Brain microvascular endothelial cell (primary cell): ENCODE measurements around the gene GRIK4.

Experiments used
- DNase-seq: peaks from one replicate; pipeline ENCODE4 v3.0.0-alpha.2; 2020
- H3K27ac ChIP-seq: fragments of 250-450 bp; sonication (Bioruptor Pico); 2 replicates; pipeline ENCODE4 v1.5.1; 2020; ENCODE audit warnings: mild to moderate bottlenecking, moderate library complexity
- H3K27me3 ChIP-seq: fragments of 250-450 bp; sonication (Bioruptor Pico); replicated peaks from 2 replicates; pipeline ENCODE4 v1.5.1; 2020; ENCODE audit warnings: mild to moderate bottlenecking
- H3K36me3 ChIP-seq: fragments of 250-450 bp; sonication (Bioruptor Pico); replicated peaks from 2 replicates; pipeline ENCODE4 v1.5.1; 2020; ENCODE audit warnings: mild to moderate bottlenecking
- H3K4me3 ChIP-seq: 2 replicates; pipeline ENCODE4 v1.5.1; 2011; ENCODE audit warnings: low read depth, mild to moderate bottlenecking, control low read depth, low read length, moderate library complexity
- in situ Hi-C: cut with HindIII; loops from 2 replicates; pipeline ENCODE4 v1.10.0; 2017; ENCODE audit warnings: low sequenced_read_pairs, low pct_ligation_motif_present
- TF ChIP-seq, protein P1 (sequence below): IDR thresholded peaks from 2 replicates; pipeline ENCODE4 v1.5.1; 2011; ENCODE audit warnings: low read depth, mild to moderate bottlenecking, moderate library complexity, low read length, control low read depth, inconsistent platforms; ENCODE audit errors: missing control alignments

The GRIK4 gene

DNA sequence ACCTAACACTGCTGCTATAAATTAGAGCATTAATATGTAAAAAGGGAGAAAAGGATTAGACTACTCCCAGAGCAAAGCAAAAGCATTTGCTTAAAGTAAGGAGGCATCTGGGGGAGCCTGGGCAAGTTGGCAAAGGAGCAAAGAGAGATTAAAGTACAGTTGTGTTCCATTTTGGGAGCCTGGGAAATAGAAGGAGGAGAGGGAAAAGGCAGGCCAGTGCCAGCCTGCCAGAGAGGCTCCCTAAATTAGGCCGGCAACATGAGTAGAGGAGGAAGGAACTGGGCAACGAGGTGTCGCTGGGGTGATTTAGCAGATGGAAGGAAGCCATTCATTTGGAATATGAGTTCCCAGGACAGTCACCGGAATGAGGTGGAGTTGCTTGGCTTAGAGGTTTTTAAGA lies 326.1 kb downstream of the GRIK4 start:
- Histone ChIP-seq H3K27me3 (no peaks in the 10 kb centered on the region), H3K36me3 (no peaks in the 10 kb centered on the region), H3K4me3 (no peak overlapping the region), H3K27ac (no peak overlapping the region)
- in situ Hi-C loops, result no loop called here
- TF ChIP-seq, protein P1, sequence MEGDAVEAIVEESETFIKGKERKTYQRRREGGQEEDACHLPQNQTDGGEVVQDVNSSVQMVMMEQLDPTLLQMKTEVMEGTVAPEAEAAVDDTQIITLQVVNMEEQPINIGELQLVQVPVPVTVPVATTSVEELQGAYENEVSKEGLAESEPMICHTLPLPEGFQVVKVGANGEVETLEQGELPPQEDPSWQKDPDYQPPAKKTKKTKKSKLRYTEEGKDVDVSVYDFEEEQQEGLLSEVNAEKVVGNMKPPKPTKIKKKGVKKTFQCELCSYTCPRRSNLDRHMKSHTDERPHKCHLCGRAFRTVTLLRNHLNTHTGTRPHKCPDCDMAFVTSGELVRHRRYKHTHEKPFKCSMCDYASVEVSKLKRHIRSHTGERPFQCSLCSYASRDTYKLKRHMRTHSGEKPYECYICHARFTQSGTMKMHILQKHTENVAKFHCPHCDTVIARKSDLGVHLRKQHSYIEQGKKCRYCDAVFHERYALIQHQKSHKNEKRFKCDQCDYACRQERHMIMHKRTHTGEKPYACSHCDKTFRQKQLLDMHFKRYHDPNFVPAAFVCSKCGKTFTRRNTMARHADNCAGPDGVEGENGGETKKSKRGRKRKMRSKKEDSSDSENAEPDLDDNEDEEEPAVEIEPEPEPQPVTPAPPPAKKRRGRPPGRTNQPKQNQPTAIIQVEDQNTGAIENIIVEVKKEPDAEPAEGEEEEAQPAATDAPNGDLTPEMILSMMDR, result no peak
- no peak for DNase-seq

DNA sequence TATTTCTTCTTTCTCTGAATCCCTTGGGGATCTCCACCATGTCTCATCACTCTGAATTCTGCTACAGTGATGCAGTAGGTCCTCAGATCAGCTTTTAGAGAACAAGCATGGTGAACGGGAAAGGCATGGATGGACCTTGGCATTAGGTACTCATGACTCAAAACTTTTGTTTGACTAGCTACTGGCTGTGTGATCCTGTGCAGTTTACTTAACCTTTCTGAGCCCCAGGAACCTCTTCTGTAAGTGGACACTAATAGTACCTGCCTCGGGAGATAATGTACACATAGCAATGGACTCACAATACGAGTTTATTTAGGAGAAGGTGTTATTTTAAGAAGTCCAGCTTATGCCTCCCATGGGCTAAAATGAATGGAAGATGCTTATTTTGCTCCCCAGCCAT lies 327.7 kb downstream of the GRIK4 start:
- Histone ChIP-seq H3K27ac (no peak overlapping the region), H3K36me3 (no peaks in the 10 kb centered on the region), H3K27me3 (no peaks in the 10 kb centered on the region), H3K4me3 (no peak overlapping the region)
- no peak for DNase-seq
- in situ Hi-C loops, result no loop called here
- TF ChIP-seq, protein P1, result no peak

DNA sequence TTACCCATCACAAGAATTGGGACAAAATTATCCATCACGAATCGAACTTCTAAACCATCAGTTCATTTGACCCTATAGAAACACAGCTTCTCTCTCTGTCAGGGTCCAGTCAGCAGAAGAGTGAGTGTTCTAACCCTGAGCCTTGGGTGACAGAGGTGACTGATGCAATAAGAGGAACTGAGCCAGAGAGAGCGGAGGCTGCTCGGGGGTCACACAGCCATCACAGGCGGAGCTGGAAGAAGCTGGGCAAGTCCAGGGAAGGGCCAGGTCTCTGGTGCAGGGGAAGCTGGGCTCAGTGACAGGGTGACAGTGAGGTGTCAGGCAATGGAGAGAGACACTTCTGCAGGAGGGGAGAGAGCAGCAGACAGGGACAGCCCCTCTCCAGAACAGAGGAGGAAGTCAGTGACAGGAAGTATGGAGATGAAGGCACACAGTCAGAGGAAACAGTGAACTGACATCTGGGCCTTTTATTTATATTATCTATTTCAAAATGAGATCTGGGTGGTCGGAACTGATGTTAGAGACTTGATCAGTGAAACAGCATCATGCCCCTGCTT lies 328.4 kb downstream of the GRIK4 start:
- no peak overlapping the region for H3K27ac ChIP-seq
- TF ChIP-seq, protein P1, result no peak
- DNase-seq, result no peak
- in situ Hi-C loops, result no loop called here
- no peaks in the 10 kb centered on the region for H3K27me3 ChIP-seq
- H3K4me3 ChIP-seq, result no peak overlapping the region
- no peaks in the 10 kb centered on the region for H3K36me3 ChIP-seq

DNA sequence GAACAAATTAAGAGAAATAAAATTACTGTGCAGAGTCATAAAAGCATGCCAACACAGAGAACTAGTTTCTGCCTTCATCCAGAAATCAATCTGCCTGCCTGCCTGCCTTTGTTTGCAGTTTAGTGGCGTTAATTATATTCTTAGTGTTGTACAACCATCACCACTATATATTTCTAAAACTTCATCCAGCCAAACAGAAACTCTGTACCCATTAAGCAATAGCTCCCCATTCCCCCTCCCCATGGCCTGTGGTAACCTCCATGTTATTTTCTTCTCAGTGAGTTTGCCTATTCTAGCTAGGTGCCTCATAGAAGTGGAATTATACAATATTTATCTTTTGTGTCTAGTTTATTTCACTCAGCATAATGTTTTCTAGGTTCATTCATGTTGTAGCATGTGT lies 329.1 kb downstream of the GRIK4 start:
- no peak overlapping the region for H3K27ac ChIP-seq
- DNase-seq, result no peak
- H3K4me3 ChIP-seq, result no peak overlapping the region
- TF ChIP-seq, protein P1, result no peak
- no peaks in the 10 kb centered on the region for H3K27me3 ChIP-seq
- H3K36me3 ChIP-seq, result no peaks in the 10 kb centered on the region
- in situ Hi-C loops, result no loop called here

DNA sequence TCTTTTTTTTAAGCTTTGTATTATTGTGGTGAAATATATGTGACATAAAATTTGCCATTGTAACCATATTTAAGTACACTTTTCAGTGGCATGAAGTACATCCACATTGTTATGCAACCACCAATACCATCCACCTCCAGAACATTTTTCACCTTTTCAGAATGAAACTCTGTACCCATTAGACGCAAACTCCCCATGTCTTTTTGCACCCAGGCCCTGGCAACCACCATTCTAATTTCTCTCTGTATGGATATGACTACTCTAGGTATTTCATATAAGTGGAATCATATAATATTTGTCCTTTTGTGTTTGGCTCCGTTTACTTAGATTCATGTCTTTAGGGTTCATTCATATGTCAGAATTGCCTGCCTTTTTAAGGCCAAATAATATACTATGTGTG lies 329.5 kb downstream of the GRIK4 start:
- in situ Hi-C loops, result no loop called here
- no peak overlapping the region for H3K4me3 ChIP-seq
- H3K27ac ChIP-seq, result no peak overlapping the region
- no peaks in the 10 kb centered on the region for H3K27me3 ChIP-seq
- DNase-seq, result no peak
- no peaks in the 10 kb centered on the region for H3K36me3 ChIP-seq
- TF ChIP-seq, protein P1, result no peak

DNA sequence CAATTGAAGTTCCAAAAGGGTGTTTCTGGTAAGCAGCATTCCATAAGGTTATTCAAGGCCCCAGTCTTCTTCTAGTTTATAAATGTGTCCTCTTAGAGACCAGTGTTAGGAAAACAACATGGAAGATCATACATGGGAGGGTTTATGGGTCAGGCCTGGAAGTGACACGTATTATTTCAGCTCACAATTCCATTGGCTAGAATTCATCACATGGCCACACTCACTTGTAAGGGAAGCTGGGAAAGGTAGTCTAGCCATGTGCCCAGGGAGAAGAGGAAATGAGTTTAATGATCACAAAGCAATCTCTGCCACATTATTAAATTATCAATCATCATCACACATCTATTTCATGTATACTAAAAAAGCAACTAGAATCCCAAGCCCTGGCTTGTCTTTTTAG lies 330.6 kb downstream of the GRIK4 start:
- TF ChIP-seq, protein P1, result no peak
- Histone ChIP-seq H3K4me3 (no peak overlapping the region), H3K27me3 (no peaks in the 10 kb centered on the region), H3K36me3 (no peaks in the 10 kb centered on the region), H3K27ac (no peak overlapping the region)
- in situ Hi-C loops, result no loop called here
- no peak for DNase-seq
